Adrenal gland (tissue), 12 donors: ENCODE data around the gene PROSER2. TPM values are rescaled to one million over a fixed set of nuclear protein-coding genes. Genes with fewer than 3 reads are reported as not detected.

Experiments
- DNase-seq, 7 donors: peaks; one replicate each; pipeline ENCODE4 v3.0.0-alpha.2; 2019 to 2020
- H3K27ac ChIP-seq, 5 donors: fragments of 200-600 bp; sonication (generic) in 4 of 5; 1 replicate in 3 of 5; 2 replicates in 2 of 5; pipeline versions ENCODE4 v1.5.1 to v1.8.0; 2016 to 2020; ENCODE audit warnings: mild to moderate bottlenecking in 1 of 5
- H3K27me3 ChIP-seq: fragments of 200-600 bp; 2 replicates; pipeline ENCODE4 v1.8.0; 2021
- H3K36me3 ChIP-seq, 2 donors: fragments of 200-600 bp; replicated peaks in 1 of 2; 1 replicate in 1 of 2; 2 replicates in 1 of 2; pipeline versions ENCODE4 v1.5.1 to v1.8.0; 2018 to 2022
- H3K4me1 ChIP-seq, 2 donors: fragments of 200-600 bp; replicated peaks in 1 of 2; 1 replicate in 1 of 2; 2 replicates in 1 of 2; pipeline versions ENCODE4 v1.5.1 to v1.8.0; 2018 to 2021
- H3K4me3 ChIP-seq, 4 donors: fragments of 200-600 bp; sonication (generic) in 3 of 4; one replicate each; pipeline ENCODE4 v1.5.1; 2016 to 2018
- H3K9me3 ChIP-seq, 3 donors: fragments of 200-600 bp; sonication (generic) in 1 of 3; replicated peaks in 1 of 3; 1 replicate in 2 of 3; 2 replicates in 1 of 3; pipeline versions ENCODE4 v1.5.1 to v1.8.0; 2016 to 2021
- CTCF ChIP-seq, 6 experiments: fragments of 450-650 bp in 4 of 6; fragments of 200-600 bp in 2 of 6; sonication (generic) in 1 of 6; IDR thresholded peaks; 1 replicate in 5 of 6; 2 replicates in 1 of 6; pipeline versions ENCODE4 v1.5.1 to v1.8.0; 2016 to 2021; ENCODE audit warnings: antibody characterized with exemption in 6 of 6, mild to moderate bottlenecking in 2 of 6, moderate library complexity in 1 of 6
- POLR2A ChIP-seq, 2 donors: fragments of 450-650 bp; IDR thresholded peaks; one replicate each; pipeline ENCODE4 v1.6.1; 2017; ENCODE audit warnings: antibody characterized with exemption in 2 of 2, mild to moderate bottlenecking in 2 of 2, moderate library complexity in 1 of 2
- WGBS, 4 donors: extraction: QIAGEN DNeasy Blood & Tissue Kit in 2 of 4; methylation state at CpG; one replicate each; pipeline versions ENCODE4 v1.1.5 to v1.1.7; 2013 to 2017; 5-methylcytosine and 5-hydroxymethylcytosine counted together
- intact Hi-C, 2 donors: fragments of 100-400 bp; cut with DNase I; formaldehyde crosslinking; loops; one replicate each; pipeline versions ENCODE4 v1.14.1 to v1.15.0; 2022 to 2023
- polyA plus RNA-seq, 3 donors: library from polyadenylated mRNA; stranded (reverse); fragments of 200-250 nt in 2 of 3; fragments of 350-450 nt in 1 of 3; fragmentation: Illumina TruSeq in 1 of 3; extraction: RNeasy Lipid Tissue Mini Kit (QIAGEN cat#74804) in 1 of 3; gene quantifications; one replicate each; pipeline ENCODE4 v1.2.3, GENCODE V29; 2013 to 2014
- total RNA-seq, 9 donors: library from RNA; depleted of rRNA in 4 of 9; stranded (reverse); fragments of >200 nt in 4 of 9; fragments of 120-200 nt in 1 of 9; fragmentation: NEBNext Ultra II Directional in 1 of 9; extraction: Animal tissue kit (Norgen Biotek cat#: 25700) in 1 of 9; gene quantifications; one replicate each; pipeline versions ENCODE4 v1.1.0 to v1.2.4, GENCODE V29; 2013 to 2023
- donor health status: healthy with polysubstance abuse.
- donor health status: Bipolar disorder and iron deficiency.
- donor health status: DM: yes; HTN: yes; CAD: no.
- donor health status: DM: no; HTN: no; CAD: no.
- donor health status: DM: no; HTN: no; CAD: no.
- donor health status: DM: yes; HTN: yes; CAD: no.

Gene PROSER2
- total and polyA plus RNA-seq, 12 donors = 0.33 to 16.6 (median 2.3) TPM

- TF ChIP-seq POLR2A (IDR thresholded peaks at IDR 0.05) (no peak), CTCF (IDR thresholded peaks at IDR 0.05) (no peak)
- Histone ChIP-seq H3K27me3 (no peaks in the 10 kb centered on the region), H3K4me1 (peaks cover 10% of the 10 kb centered on the region in 2 donors), H3K36me3 (no peaks in the 10 kb centered on the region), H3K9me3 (no peaks in the 10 kb centered on the region), H3K4me3 (no peak overlapping the region), H3K27ac (no peak overlapping the region)
- 83 to 90% (median 85%) methylated on average over 6 to 15 of the region's 15 CpGs for WGBS, 4 donors
- no peak for DNase-seq
- intact Hi-C loops = no loop called here
These were observed 56.4 kb downstream of the PROSER2 start for GRCh38 chr10:11879387-11880094.

DNA sequence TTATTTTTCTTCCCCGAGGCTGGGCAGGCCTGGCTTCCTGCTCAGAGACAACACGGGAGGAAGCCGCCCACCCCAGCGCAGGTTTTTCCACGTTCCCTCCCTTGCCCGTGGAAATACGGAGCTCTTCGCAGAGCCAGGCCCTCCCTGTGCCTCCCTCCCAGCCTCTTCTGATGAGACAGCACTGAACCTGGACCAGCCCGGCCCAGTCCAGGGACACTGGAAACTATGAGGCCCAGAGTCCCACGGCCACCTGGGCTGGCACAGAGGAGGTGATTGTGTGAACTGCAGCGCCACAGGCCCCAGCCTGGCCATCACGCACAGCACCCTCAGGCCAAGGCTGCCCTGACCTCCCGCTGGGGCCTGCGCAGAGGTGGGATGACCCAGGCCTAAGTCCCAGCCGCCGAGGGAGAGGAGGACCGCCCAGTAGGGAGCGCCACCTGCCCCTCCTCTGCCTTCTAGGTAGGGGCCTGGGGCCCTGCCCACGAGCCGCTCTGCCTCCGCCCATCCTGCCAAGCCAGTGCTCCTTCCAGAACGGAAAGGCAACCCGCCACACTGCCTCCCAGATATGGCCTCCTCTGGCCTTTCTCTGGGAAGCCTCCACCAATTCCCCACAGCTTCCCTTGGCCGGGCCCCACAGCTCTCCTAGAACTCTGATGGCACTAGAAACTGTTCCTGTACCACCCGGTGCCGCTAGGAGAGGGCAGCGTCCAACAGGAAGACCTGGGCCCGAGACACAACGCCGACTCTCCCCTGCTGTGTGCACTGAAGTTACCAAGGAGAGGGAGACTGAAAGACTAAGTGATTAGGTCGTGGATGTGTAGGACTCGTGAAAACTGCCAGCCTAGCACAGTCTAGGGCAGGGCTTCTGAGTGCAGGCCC is 57.2 kb downstream of the PROSER2 start:
- no peak for DNase-seq
- no peak overlapping the region for H3K27ac ChIP-seq
- 83 to 95% (median 87%) methylated on average over 17 to 32 of the region's 32 CpGs for WGBS, 4 donors
- no peaks in the 10 kb centered on the region for H3K27me3 ChIP-seq
- H3K4me3 ChIP-seq = no peak overlapping the region
- H3K4me1 ChIP-seq = peaks cover 4 to 8% of the 10 kb centered on the region in 2 donors
- TF ChIP-seq CTCF (IDR thresholded peaks at IDR 0.05) (no peak), POLR2A (IDR thresholded peaks at IDR 0.05) (no peak)
- intact Hi-C loops = no loop called here
- H3K36me3 ChIP-seq = no peaks in the 10 kb centered on the region
- H3K9me3 ChIP-seq = no peaks in the 10 kb centered on the region

GRCh38 chr10:11881030-11881476 is 57.9 kb downstream of the PROSER2 start:
- DNase-seq = no peak
- TF ChIP-seq CTCF (IDR thresholded peaks at IDR 0.05) (no peak), POLR2A (IDR thresholded peaks at IDR 0.05) (no peak)
- Histone ChIP-seq H3K4me1 (peaks cover 0 to 1% of the 10 kb centered on the region in 2 donors), H3K27me3 (no peaks in the 10 kb centered on the region), H3K27ac (no peak overlapping the region), H3K36me3 (no peaks in the 10 kb centered on the region), H3K9me3 (no peaks in the 10 kb centered on the region), H3K4me3 (no peak overlapping the region)
- 74 to 90% (median 86%) methylated on average over 7 to 11 of the region's 11 CpGs for WGBS, 4 donors
- intact Hi-C loops = no loop called here
